ENCODE measurements around the gene ADCYAP1R1.

The ADCYAP1R1 gene

DNA sequence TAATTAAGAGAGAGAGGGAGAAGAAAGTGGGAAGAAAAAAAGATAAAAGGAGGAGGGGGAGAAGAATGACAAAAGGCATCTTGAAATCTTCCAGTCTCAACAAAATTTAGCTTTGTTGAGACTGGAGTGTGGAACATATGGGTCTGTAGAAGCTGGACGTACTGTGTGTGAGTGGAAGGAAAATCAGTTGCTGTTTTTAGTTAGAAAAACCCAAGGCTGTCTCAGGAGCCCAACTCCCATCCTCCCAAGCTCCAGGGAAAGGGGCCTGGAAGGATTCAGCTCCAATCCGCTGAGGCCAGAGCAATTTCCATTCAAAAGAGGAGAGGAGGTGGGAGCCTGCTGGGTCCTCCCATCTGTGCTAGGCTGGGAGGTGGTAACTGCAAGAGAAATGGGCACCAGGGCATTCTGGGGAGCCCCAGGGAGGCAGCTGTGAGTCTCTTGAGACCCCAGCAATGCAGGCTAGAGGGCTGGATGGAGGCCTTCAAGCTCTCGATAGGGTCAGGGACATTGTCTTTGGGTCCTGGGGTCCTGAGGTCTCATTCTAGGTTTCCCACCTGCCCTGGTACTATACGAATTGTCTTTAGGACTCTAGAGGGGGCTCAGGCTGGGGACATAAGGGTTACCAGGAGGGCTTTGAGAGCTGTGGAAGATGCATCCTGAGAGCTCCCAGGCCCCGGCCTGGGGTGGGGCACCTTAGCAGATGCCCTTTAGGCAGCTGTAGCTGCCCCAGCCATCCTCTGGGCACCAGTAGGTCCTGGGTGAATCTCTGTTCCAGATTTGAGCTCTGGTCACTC, 21.4 kb downstream of the ADCYAP1R1 start:
- TF ChIP-seq, protein P1, sequence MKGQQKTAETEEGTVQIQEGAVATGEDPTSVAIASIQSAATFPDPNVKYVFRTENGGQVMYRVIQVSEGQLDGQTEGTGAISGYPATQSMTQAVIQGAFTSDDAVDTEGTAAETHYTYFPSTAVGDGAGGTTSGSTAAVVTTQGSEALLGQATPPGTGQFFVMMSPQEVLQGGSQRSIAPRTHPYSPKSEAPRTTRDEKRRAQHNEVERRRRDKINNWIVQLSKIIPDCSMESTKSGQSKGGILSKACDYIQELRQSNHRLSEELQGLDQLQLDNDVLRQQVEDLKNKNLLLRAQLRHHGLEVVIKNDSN (IDR thresholded peaks at IDR 0.05), result no peak
- TF ChIP-seq CEBPB (IDR thresholded peaks at IDR 0.05) (no peak), TAF1 (IDR thresholded peaks at IDR 0.05; ENCODE audit: low read depth) (no peak), ZBTB7A (IDR thresholded peaks at IDR 0.05; ENCODE audit: low read depth) (no peak), NFIC (IDR thresholded peaks at IDR 0.05) (no peak), YY1 (IDR thresholded peaks at IDR 0.05; ENCODE audit: low read depth) (no peak), TEAD4 (IDR thresholded peaks at IDR 0.05) (no peak), CREB1 (IDR thresholded peaks at IDR 0.05; ENCODE audit: low read depth) (no peak), EGR1 (IDR thresholded peaks at IDR 0.05) (no peak), FOXM1 (IDR thresholded peaks at IDR 0.05; ENCODE audit: borderline replicate concordance, low read depth) (no peak), TCF12 (IDR thresholded peaks at IDR 0.05; ENCODE audit: low read depth) (no peak)
- TF ChIP-seq, protein P2, sequence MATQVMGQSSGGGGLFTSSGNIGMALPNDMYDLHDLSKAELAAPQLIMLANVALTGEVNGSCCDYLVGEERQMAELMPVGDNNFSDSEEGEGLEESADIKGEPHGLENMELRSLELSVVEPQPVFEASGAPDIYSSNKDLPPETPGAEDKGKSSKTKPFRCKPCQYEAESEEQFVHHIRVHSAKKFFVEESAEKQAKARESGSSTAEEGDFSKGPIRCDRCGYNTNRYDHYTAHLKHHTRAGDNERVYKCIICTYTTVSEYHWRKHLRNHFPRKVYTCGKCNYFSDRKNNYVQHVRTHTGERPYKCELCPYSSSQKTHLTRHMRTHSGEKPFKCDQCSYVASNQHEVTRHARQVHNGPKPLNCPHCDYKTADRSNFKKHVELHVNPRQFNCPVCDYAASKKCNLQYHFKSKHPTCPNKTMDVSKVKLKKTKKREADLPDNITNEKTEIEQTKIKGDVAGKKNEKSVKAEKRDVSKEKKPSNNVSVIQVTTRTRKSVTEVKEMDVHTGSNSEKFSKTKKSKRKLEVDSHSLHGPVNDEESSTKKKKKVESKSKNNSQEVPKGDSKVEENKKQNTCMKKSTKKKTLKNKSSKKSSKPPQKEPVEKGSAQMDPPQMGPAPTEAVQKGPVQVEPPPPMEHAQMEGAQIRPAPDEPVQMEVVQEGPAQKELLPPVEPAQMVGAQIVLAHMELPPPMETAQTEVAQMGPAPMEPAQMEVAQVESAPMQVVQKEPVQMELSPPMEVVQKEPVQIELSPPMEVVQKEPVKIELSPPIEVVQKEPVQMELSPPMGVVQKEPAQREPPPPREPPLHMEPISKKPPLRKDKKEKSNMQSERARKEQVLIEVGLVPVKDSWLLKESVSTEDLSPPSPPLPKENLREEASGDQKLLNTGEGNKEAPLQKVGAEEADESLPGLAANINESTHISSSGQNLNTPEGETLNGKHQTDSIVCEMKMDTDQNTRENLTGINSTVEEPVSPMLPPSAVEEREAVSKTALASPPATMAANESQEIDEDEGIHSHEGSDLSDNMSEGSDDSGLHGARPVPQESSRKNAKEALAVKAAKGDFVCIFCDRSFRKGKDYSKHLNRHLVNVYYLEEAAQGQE (IDR thresholded peaks at IDR 0.05; ENCODE audit: low read depth), result no peak
- TF ChIP-seq, protein P3, sequence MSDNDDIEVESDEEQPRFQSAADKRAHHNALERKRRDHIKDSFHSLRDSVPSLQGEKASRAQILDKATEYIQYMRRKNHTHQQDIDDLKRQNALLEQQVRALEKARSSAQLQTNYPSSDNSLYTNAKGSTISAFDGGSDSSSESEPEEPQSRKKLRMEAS (IDR thresholded peaks at IDR 0.05), result no peak

DNA sequence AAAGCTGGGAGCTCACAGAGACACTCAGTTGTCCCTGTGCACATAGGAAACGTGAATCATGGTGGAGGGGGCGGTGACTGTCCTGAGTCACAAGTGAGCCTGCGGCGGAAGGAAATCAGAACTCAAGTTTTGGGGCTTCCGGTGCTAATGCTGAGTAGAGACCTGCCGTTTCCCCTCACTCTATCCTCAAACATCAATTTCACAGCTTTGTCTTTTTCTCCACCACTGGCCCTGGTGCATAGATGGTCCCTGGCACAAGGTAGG, 21.9 kb downstream of the ADCYAP1R1 start:
- TF ChIP-seq TAF1 (IDR thresholded peaks at IDR 0.05; ENCODE audit: low read depth) (no peak), CREB1 (IDR thresholded peaks at IDR 0.05; ENCODE audit: low read depth) (no peak), TEAD4 (IDR thresholded peaks at IDR 0.05) (no peak), ZBTB7A (IDR thresholded peaks at IDR 0.05; ENCODE audit: low read depth) (no peak), CEBPB (IDR thresholded peaks at IDR 0.05) (no peak), EP300 (IDR thresholded peaks at IDR 0.05; ENCODE audit: borderline replicate concordance) (no peak)
- TF ChIP-seq, protein P1 (IDR thresholded peaks at IDR 0.05), result no peak

DNA sequence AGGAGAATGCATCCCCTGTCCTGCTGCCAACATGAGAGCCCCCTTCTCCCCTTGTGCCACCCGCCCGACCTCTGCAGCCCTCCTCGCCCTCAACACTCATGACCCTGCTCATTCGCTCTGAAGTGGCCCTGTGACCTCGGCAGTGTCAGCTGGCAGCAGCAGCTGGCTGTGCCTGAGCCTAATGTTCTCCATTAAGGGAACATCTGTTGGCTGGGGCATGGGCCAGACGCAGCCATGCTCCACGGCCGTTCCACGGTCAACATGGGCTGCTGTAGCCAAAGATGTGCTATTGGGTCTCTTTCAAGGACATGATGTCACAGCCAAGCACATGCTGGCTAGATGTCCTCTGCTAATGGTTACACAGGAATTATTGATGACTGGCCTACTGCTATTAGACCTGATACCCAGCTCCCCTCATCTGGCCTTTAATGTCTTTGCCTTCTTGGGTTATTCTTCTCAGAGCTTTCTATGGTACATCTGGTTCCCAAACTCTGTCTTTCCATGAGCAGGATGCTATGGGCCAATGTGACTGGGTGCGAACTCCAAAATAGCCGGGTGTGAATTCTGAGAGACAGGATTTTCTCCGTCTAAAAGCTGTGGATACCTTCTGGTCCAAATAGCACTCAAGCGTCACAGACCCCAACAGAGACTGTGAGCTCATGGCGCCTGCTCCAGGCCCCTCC, 22.4 kb downstream of the ADCYAP1R1 start:
- no peak for TF ChIP-seq TAF1 (IDR thresholded peaks at IDR 0.05; ENCODE audit: low read depth)
- TF ChIP-seq ZBTB7A (IDR thresholded peaks at IDR 0.05; ENCODE audit: low read depth), result no peak
- no peak for TF ChIP-seq FOXM1 (IDR thresholded peaks at IDR 0.05; ENCODE audit: borderline replicate concordance, low read depth)
- TF ChIP-seq CEBPB (IDR thresholded peaks at IDR 0.05), result no peak
- TF ChIP-seq EGR1 (IDR thresholded peaks at IDR 0.05), result no peak
- no peak for TF ChIP-seq EP300 (IDR thresholded peaks at IDR 0.05; ENCODE audit: borderline replicate concordance)
- TF ChIP-seq, protein P1 (IDR thresholded peaks at IDR 0.05), result no peak
- TF ChIP-seq CREB1 (IDR thresholded peaks at IDR 0.05; ENCODE audit: low read depth), result no peak
- TF ChIP-seq YY1 (IDR thresholded peaks at IDR 0.05; ENCODE audit: low read depth), result no peak
- TF ChIP-seq, protein P3 (IDR thresholded peaks at IDR 0.05), result no peak
- TF ChIP-seq, protein P2 (IDR thresholded peaks at IDR 0.05; ENCODE audit: low read depth), result no peak
- TF ChIP-seq TEAD4 (IDR thresholded peaks at IDR 0.05), result no peak
- TF ChIP-seq RAD21 (IDR thresholded peaks at IDR 0.05; ENCODE audit: low read depth), result no peak
- TF ChIP-seq NFIC (IDR thresholded peaks at IDR 0.05), result no peak
- no peak for TF ChIP-seq TCF12 (IDR thresholded peaks at IDR 0.05; ENCODE audit: low read depth)

DNA sequence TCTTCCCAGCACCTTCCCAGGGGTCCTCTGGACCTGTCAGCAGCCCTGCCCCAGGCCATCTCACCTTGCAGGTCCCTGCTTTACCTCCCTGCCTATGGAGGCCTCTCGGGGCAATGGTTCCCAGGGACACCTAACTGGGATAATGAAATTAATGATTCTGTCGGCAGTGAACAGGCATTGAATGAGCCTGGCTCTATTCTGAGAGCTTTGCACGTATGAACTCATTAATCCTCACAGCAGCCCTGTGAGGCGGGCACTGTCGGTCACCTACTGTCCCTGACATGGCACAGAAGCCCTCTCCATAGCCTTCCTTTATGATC, 22.9 kb downstream of the ADCYAP1R1 start:
- no peak for TF ChIP-seq FOXM1 (IDR thresholded peaks at IDR 0.05; ENCODE audit: borderline replicate concordance, low read depth)
- TF ChIP-seq EP300 (IDR thresholded peaks at IDR 0.05; ENCODE audit: borderline replicate concordance), result no peak
- no peak for TF ChIP-seq NFIC (IDR thresholded peaks at IDR 0.05)

DNA sequence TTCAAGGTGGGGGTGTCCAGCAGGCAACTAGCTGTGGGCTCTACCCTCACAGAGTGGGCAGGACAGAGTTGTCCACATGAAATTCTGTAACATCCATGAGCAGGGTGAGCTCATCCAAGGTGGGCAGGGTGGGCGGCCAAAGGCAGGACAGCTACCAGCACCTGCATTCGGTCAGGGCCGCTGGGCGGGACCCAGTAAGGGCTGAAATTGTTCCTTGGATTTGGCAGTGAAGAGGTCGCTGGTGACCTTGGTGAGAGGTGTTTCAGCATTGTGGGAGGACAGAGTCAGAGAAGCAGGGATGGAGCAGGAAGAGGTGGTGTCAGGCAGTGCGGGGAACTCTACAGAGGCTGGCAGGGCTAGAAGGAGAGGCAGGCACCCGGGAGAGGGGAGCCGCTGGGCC, 23.9 kb downstream of the ADCYAP1R1 start:
- no peak for TF ChIP-seq NFIC (IDR thresholded peaks at IDR 0.05)
